Fibroblast of lung (primary cell): ENCODE data around the gene SELENOI.

Experiments used
- CTCF ChIP-seq, 2 donors: IDR thresholded peaks in 1 of 2; conservative IDR thresholded peaks in 1 of 2; 1 replicate in 1 of 2; 2 replicates in 1 of 2; pipeline ENCODE4 v1.5.1; 2011 to 2012; ENCODE audit warnings: low read length in 2 of 2, control low read depth in 1 of 2, inconsistent platforms in 1 of 2, low read depth in 1 of 2, mild to moderate bottlenecking in 1 of 2
- EZH2 ChIP-seq: IDR thresholded peaks from 2 replicates; pipeline ENCODE4 v1.5.1; 2012; ENCODE audit warnings: low read length, control low read depth, mild to moderate bottlenecking; ENCODE audit errors: missing control alignments

DNA sequence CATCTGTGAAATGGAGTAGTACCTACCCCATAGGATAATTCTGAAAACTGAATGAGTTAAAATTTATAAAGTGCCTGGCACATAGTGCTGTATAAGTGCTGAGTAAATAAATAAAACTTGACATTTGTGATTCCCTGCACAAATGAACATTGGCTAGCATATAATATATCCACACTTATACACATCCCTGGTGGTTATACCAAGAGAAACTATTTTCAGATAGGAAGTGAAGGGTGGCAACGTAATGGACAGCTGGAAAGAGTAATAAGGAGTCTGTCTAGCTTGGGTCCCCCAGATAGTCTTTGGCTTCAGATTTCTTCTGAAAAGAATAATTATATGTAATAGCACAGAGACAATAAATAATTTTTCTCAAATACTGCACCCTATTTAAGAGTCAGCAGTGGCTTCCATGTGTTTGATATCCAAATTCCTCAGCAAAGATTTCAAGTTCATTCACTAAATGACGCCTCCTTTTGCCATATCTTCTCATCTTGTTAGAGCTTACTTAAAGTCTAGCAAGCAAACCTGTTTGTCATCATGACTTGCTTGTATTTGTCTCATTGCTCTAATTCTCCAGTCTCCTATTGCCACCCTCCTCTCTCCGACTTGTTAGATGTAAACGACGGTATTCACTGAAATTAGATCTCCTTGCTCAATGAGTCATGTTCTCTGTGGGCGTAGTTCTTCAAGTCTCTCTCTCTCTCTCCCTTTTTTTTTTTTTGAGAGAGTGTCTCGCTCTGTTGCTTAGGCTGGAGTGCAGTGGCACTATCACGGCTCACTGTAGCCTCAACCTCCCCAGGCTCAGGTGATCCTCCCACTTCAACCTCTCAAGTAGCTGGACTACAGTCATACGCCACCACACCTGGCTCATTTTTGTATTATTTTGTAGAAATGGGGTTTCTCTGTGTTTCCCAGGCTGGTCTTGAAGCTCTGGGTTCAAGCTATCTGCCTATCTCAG is 9.4 kb downstream of the SELENOI start:
- TF ChIP-seq CTCF (conservative IDR thresholded peaks at IDR 0.05 in 1 of 2, IDR thresholded peaks at IDR 0.05 in 1 of 2; ENCODE audit: low read depth in 1 of 2, low read length in 2 of 2) = no peak
- no peak for TF ChIP-seq EZH2
